Measurements from ENCODE around the gene RPL14. TPM values are rescaled to one million over a fixed set of nuclear protein-coding genes. Genes with fewer than 3 reads are reported as not detected.

The RPL14 gene
- total RNA-seq, 4 donors from 2014 or later = 170 to 330 (median 296) TPM

DNA sequence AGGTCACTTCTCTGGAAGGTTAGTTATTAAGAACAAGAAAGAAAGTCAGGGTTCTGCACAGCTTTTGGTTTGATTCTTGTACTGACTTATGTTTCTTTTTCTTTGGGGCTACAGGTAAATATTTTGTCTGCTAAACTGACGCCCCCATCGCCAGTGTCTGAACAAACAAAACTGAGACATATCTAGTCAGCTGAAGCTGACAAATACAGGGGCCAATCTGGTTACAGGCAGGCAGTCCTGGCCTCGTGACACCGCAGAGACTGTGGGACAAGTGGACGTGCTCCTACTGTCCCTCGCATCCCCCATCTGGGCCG lies 4.6 kb upstream of the RPL14 start:
- in situ Hi-C loops (cut with MboI; ENCODE audit: low sequenced_read_pairs in 4 of 4) = loop anchor here in 2 of 4 donors (5.0 to 25.0 kb wide), 5 partner anchors 72 to 1265 kb away; partner anchors contain the start of genes SLC25A38 (in 1 of the 2), XIRP1 (in 1 of the 2) and ZNF621 (in 1 of the 2)
- H3K4me1 ChIP-seq = peaks cover 21 to 24% of the 10 kb centered on the region in 2 donors
- H3K4me3 ChIP-seq = peak overlapping the region; percentile 68 to 91 (median 80)
- no peaks in the 10 kb centered on the region for H3K27me3 ChIP-seq
- H3K27ac ChIP-seq = peak overlapping the region; percentile 88 to 98 (median 94)
- peaks cover 0 to 3% of the 10 kb centered on the region in 2 donors for H3K36me3 ChIP-seq
- DNase-seq (peak in 1 of 2 donors; percentile 38), ATAC-seq (peak; percentile 16 to 25)
- no peaks in the 10 kb centered on the region for H3K9me3 ChIP-seq
- intact Hi-C loops (cut with DNase I; ENCODE audit: low total_unique reads) = loop anchor here (1.0 to 10.0 kb wide), 4 partner anchors 25 to 1642 kb away; partner anchors contain the start of genes CTNNB1, TRAK1 and ZNF619
- no peak for TF ChIP-seq POLR2A (IDR thresholded peaks at IDR 0.05)
- TF ChIP-seq, protein P1, sequence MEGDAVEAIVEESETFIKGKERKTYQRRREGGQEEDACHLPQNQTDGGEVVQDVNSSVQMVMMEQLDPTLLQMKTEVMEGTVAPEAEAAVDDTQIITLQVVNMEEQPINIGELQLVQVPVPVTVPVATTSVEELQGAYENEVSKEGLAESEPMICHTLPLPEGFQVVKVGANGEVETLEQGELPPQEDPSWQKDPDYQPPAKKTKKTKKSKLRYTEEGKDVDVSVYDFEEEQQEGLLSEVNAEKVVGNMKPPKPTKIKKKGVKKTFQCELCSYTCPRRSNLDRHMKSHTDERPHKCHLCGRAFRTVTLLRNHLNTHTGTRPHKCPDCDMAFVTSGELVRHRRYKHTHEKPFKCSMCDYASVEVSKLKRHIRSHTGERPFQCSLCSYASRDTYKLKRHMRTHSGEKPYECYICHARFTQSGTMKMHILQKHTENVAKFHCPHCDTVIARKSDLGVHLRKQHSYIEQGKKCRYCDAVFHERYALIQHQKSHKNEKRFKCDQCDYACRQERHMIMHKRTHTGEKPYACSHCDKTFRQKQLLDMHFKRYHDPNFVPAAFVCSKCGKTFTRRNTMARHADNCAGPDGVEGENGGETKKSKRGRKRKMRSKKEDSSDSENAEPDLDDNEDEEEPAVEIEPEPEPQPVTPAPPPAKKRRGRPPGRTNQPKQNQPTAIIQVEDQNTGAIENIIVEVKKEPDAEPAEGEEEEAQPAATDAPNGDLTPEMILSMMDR (IDR thresholded peaks at IDR 0.05 in 4 of 5, conservative IDR thresholded peaks at IDR 0.05 in 1 of 5) = no peak

GRCh38 chr3:40452876-40453730 lies 4.0 kb upstream of the RPL14 start:
- peaks cover 0 to 6% of the 10 kb centered on the region in 2 donors for H3K36me3 ChIP-seq
- in situ Hi-C loops (cut with MboI; ENCODE audit: low sequenced_read_pairs in 4 of 4) (loop anchor here in 2 of 4 donors (5.0 to 25.0 kb wide), 5 partner anchors 72 to 1266 kb away; partner anchors contain the start of genes SLC25A38 (in 1 of the 2), XIRP1 (in 1 of the 2) and ZNF621 (in 1 of the 2)), intact Hi-C loops (cut with DNase I; ENCODE audit: low total_unique reads) (loop anchor here (1.0 to 10.0 kb wide), 8 partner anchors 24 to 1642 kb away; partner anchors contain the start of genes CTNNB1, TRAK1, ULK4 and ZNF619)
- peak; percentile 99 for DNase-seq
- H3K9me3 ChIP-seq = no peaks in the 10 kb centered on the region
- peaks cover 25 to 27% of the 10 kb centered on the region in 2 donors for H3K4me1 ChIP-seq
- peak; percentile 78 to 85 for TF ChIP-seq POLR2A (IDR thresholded peaks at IDR 0.05)
- TF ChIP-seq, protein P1 (IDR thresholded peaks at IDR 0.05 in 4 of 5, conservative IDR thresholded peaks at IDR 0.05 in 1 of 5) = no peak
- H3K27me3 ChIP-seq = no peaks in the 10 kb centered on the region
- ATAC-seq = peak; percentile 92 to 94
- peak overlapping the region; percentile 88 to 98 (median 94) for H3K27ac ChIP-seq
- H3K4me3 ChIP-seq = peak overlapping the region; percentile 68 to 91 (median 80)

DNA sequence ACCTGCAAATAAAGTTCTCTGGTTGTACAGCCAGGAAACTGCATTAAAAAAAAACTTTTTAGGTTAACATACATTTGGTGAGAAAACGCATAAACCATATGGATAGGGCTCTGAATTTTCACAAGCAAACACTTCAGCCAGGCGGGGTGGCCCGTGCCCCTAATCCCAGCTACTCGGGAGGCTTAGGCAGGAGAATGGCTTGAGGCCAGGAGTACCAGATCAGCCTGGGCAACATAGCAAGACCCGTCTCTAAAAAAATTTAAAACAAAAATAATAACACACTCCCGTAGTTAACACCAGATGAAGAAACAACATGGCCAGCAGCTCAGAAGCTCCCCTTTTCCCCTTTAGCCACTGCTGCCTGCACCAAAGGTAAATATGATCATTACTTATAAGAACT lies 3.2 kb upstream of the RPL14 start:
- peak overlapping the region; percentile 88 to 98 (median 94) for H3K27ac ChIP-seq
- H3K9me3 ChIP-seq = no peaks in the 10 kb centered on the region
- peaks cover 33 to 36% of the 10 kb centered on the region in 2 donors for H3K4me1 ChIP-seq
- no peak for DNase-seq
- TF ChIP-seq POLR2A (IDR thresholded peaks at IDR 0.05) = no peak
- TF ChIP-seq, protein P1 (IDR thresholded peaks at IDR 0.05 in 4 of 5, conservative IDR thresholded peaks at IDR 0.05 in 1 of 5) = no peak
- peaks cover 0 to 14% of the 10 kb centered on the region in 2 donors for H3K36me3 ChIP-seq
- intact Hi-C loops (cut with DNase I; ENCODE audit: low total_unique reads) (loop anchor here (1.0 to 10.0 kb wide), 7 partner anchors 51 to 1641 kb away; partner anchors contain the start of genes CTNNB1, TRAK1, ULK4 and ZNF621), in situ Hi-C loops (cut with MboI; ENCODE audit: low sequenced_read_pairs in 4 of 4) (loop anchor here in 2 of 4 donors (5.0 to 25.0 kb wide), 5 partner anchors 71 to 1267 kb away; partner anchors contain the start of genes SLC25A38 (in 1 of the 2), XIRP1 (in 1 of the 2) and ZNF621 (in 1 of the 2))
- H3K27me3 ChIP-seq = no peaks in the 10 kb centered on the region
- ATAC-seq = no peak
- peak overlapping the region; percentile 61 to 91 (median 80) for H3K4me3 ChIP-seq

DNA sequence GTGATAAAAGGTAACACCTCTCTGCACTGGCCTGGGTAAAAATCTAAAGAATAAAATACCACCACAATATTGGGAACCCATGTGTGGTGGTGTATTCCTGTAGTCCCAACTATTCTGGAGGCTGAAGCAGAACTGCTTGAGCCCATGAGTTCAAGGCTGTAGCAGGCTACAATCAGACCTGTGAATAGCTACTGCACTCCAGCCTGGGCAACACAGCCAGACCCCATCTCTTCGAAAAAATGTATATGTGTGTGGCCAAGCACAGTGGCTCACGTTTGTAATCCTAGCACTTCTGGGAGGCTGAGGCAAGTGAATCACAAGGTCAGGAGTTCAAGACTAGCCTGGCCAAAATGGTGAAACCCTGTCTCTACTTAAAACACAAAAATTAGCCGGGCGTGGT lies 1.8 kb upstream of the RPL14 start:
- DNase-seq = no peak
- H3K9me3 ChIP-seq = no peaks in the 10 kb centered on the region
- no peak overlapping the region for H3K27ac ChIP-seq
- H3K4me3 ChIP-seq = no peak overlapping the region
- no peaks in the 10 kb centered on the region for H3K27me3 ChIP-seq
- intact Hi-C loops (cut with DNase I; ENCODE audit: low total_unique reads) (loop anchor here (5.0 to 10.0 kb wide), 3 partner anchors 739 to 1639 kb away; partner anchors contain the start of genes CTNNB1, RPSA and TRAK1), in situ Hi-C loops (cut with MboI; ENCODE audit: low sequenced_read_pairs in 4 of 4) (loop anchor here in 2 of 4 donors (10.0 to 25.0 kb wide), 4 partner anchors 69 to 1268 kb away; partner anchors contain the start of genes SLC25A38 (in 1 of the 2), XIRP1 (in 1 of the 2) and ZNF621 (in 1 of the 2))
- peaks cover 36% of the 10 kb centered on the region in 2 donors for H3K4me1 ChIP-seq
- ATAC-seq = no peak
- no peak for TF ChIP-seq POLR2A (IDR thresholded peaks at IDR 0.05)
- TF ChIP-seq, protein P1 (IDR thresholded peaks at IDR 0.05 in 4 of 5, conservative IDR thresholded peaks at IDR 0.05 in 1 of 5) = no peak
- peaks cover 0 to 28% of the 10 kb centered on the region in 2 donors for H3K36me3 ChIP-seq
